Kidney (tissue), 14 donors: ENCODE results near the gene PRR3. TPM values are rescaled to one million over a fixed set of nuclear protein-coding genes. Genes with fewer than 3 reads are reported as not detected.
A peak's percentile ranks its signal among the peaks of the same experiment; 100 is the strongest.

Source experiments
- DNase-seq, 5 donors: peaks; one replicate each; pipeline ENCODE4 v3.0.0-alpha.2; 2013 to 2020
- FAIRE-seq: peaks from 2 replicates; lab custom pipeline; 2012; peaks lifted over from hg19 to GRCh38; lab: Jason Lieb, UNC
- H3K27ac ChIP-seq, 2 donors: one replicate each; pipeline ENCODE4 v1.7.0; 2013; ENCODE audit warnings: low read depth in 2 of 2, low read length in 2 of 2, inconsistent platforms in 1 of 2
- H3K27me3 ChIP-seq: one replicate; pipeline ENCODE4 v1.7.1; 2013; ENCODE audit warnings: low read length, inconsistent platforms; ENCODE audit not compliant: control insufficient read depth, insufficient read depth
- H3K36me3 ChIP-seq, 3 donors: one replicate each; pipeline versions ENCODE4 v1.7.0 to v1.7.1; 2013; ENCODE audit warnings: low read length in 3 of 3, control low read depth in 1 of 3, inconsistent platforms in 1 of 3; ENCODE audit not compliant: insufficient read depth in 3 of 3, control insufficient read depth in 2 of 3
- H3K4me1 ChIP-seq, 3 donors: one replicate each; pipeline versions ENCODE4 v1.7.0 to v1.7.1; 2013; ENCODE audit warnings: low read length in 3 of 3, inconsistent platforms in 1 of 3, low read depth in 1 of 3; ENCODE audit not compliant: control insufficient read depth in 2 of 3, insufficient read depth in 2 of 3
- H3K4me3 ChIP-seq, 3 donors: one replicate each; pipeline versions ENCODE4 v1.7.0 to v1.8.1; 2013; ENCODE audit warnings: low read length in 3 of 3, control low read depth in 1 of 3, inconsistent platforms in 1 of 3
- H3K9ac ChIP-seq, 3 donors: one replicate each; pipeline versions ENCODE4 v1.7.0 to v1.7.1; 2013; ENCODE audit warnings: low read length in 3 of 3, control low read depth in 1 of 3, inconsistent platforms in 1 of 3
- H3K9me3 ChIP-seq, 3 donors: one replicate each; pipeline versions ENCODE4 v1.7.0 to v1.7.1; 2013; ENCODE audit warnings: low read length in 3 of 3, control low read depth in 1 of 3, inconsistent platforms in 1 of 3; ENCODE audit not compliant: control insufficient read depth in 2 of 3, insufficient read depth in 1 of 3
- intact Hi-C: fragments of 100-400 bp; cut with DNase I; formaldehyde crosslinking; loops from one replicate; pipeline ENCODE4 v1.11.1; 2022
- polyA plus RNA-seq: library from polyadenylated mRNA; stranded (reverse); fragments of 350-450 nt; fragmentation: Illumina TruSeq; extraction: RNeasy Lipid Tissue Mini Kit (QIAGEN cat#74804); gene quantifications from one replicate; pipeline ENCODE4 v1.2.3, GENCODE V29; 2014; ENCODE audit warnings: low read depth, low replicate concordance; ENCODE audit not compliant: insufficient read depth
- total RNA-seq: library from RNA; stranded (reverse); fragmentation: NEBNext Ultra II Directional; extraction: Animal tissue kit (Norgen Biotek cat#: 25700); gene quantifications from one replicate; pipeline ENCODE4 v1.2.1, GENCODE V29; 2021
- TF ChIP-seq, protein P1 (sequence below): IDR thresholded peaks from 3 replicates; pipeline ENCODE4 v1.5.1; 2012; ENCODE audit warnings: mild to moderate bottlenecking, moderate library complexity, borderline replicate concordance; ENCODE audit not compliant: insufficient read depth; ENCODE audit errors: extremely low read depth
- donor health status: control.
- donor health status: control.
- donor health status: control.
- donor health status: control.
- donor health status: control.
- donor health status: DM: yes; HTN: yes; CAD: no.
- donor health status: Normal renal cell carcinoma (clear cell type).

Gene PRR3
- total and polyA plus RNA-seq, 2 donors from 2014 or later = 7.9 to 9.3 TPM

DNA sequence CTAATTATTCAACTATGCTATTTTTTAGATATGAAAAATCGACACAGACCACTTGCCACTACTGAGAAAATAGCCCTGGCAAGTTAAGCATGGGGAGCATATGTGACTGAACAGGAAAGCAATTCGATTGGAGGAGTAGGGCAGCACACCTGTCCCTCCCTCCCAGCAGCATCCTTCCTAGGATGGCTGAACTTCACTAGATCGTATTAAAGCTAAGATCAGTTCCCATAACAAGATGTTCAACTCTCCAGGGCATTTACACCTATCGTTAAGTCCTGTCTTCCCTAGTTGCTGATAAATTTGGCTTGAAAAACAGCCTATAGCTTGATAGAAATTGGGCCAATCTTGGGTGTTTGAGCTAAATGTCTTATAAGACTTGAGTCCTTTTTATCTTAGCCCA, 53.0 kb downstream of the PRR3 start:
- peaks cover 21 to 45% (median 23%) of the 10 kb centered on the region in 3 donors for H3K36me3 ChIP-seq
- intact Hi-C loops = no loop called here
- H3K4me1 ChIP-seq = peaks cover 6 to 35% (median 23%) of the 10 kb centered on the region in 3 donors

DNA sequence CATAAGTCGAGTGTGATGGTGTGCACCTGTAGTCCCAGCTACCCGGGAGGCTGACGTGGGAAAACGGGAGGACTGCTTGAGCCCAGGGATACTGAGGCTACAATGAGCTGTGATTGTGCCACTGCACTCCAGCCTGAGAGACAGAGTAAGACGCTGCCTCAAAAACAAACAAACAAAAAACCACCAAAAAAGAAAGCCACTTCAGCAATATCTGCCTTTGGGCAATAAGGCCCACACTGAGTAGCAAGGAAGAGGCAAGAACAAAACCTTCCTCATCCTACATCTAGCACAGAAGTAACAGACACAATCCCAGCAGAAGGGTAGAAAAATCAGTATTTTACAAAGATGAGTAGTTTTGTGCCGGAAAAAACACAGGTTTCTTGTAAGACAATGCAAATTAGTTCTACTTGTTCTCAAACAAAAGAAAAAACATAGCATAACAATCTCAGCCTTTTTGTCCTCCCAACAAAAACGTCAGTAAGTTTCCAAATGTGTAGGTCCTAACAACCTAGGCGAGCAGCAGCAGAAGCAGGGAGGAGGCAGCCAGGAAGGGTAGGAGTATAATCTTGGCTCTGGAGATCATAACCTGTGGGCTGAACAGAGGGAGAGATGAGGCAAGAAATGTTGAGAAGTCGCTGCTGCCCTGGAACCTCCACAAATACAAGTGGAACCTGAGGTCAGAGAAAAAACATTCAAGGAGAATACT, 54.2 kb downstream of the PRR3 start:
- H3K27ac ChIP-seq = peak overlapping the region in 1 of 2 donors; percentile 18
- TF ChIP-seq, protein P1, sequence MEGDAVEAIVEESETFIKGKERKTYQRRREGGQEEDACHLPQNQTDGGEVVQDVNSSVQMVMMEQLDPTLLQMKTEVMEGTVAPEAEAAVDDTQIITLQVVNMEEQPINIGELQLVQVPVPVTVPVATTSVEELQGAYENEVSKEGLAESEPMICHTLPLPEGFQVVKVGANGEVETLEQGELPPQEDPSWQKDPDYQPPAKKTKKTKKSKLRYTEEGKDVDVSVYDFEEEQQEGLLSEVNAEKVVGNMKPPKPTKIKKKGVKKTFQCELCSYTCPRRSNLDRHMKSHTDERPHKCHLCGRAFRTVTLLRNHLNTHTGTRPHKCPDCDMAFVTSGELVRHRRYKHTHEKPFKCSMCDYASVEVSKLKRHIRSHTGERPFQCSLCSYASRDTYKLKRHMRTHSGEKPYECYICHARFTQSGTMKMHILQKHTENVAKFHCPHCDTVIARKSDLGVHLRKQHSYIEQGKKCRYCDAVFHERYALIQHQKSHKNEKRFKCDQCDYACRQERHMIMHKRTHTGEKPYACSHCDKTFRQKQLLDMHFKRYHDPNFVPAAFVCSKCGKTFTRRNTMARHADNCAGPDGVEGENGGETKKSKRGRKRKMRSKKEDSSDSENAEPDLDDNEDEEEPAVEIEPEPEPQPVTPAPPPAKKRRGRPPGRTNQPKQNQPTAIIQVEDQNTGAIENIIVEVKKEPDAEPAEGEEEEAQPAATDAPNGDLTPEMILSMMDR = no peak
- FAIRE-seq = no peak
- intact Hi-C loops = no loop called here
- peaks cover 14 to 38% (median 21%) of the 10 kb centered on the region in 3 donors for H3K36me3 ChIP-seq
- H3K4me3 ChIP-seq = no peak overlapping the region
- H3K27me3 ChIP-seq = no peaks in the 10 kb centered on the region
- H3K4me1 ChIP-seq = peaks cover 6 to 35% (median 23%) of the 10 kb centered on the region in 3 donors
- DNase-seq = no peak
- no peaks in the 10 kb centered on the region for H3K9me3 ChIP-seq
- no peak overlapping the region for H3K9ac ChIP-seq

More for the DNA sequence above, 53.0 kb downstream of the PRR3 start:
- H3K9me3 ChIP-seq = no peaks in the 10 kb centered on the region
- DNase-seq (no peak), FAIRE-seq (no peak)
- no peak overlapping the region for H3K4me3 ChIP-seq
- H3K9ac ChIP-seq = no peak overlapping the region
- H3K27me3 ChIP-seq = no peaks in the 10 kb centered on the region
- TF ChIP-seq, protein P1 = no peak
- no peak overlapping the region for H3K27ac ChIP-seq

DNA sequence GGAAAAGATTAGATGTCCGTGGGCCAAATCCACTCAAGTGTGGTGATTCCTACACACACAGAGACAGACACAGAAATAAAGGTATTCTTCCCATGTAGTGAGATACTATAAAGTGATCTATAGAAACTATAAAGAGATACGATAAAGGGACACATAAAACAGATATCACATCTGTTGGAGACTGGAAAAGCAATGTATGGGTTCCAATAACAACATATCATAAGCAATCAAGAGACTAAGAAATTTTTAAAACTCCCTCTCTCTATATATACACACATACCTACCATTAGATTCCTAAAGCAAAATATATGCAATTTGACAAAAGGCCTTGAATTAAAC, 54.7 kb downstream of the PRR3 start:
- Histone ChIP-seq H3K27me3 (no peaks in the 10 kb centered on the region), H3K36me3 (peaks cover 11 to 38% (median 18%) of the 10 kb centered on the region in 3 donors), H3K4me1 (peaks cover 6 to 35% (median 23%) of the 10 kb centered on the region in 3 donors), H3K9ac (peak overlapping the region in 1 of 3 donors; percentile 22), H3K27ac (no peak overlapping the region), H3K4me3 (no peak overlapping the region), H3K9me3 (no peaks in the 10 kb centered on the region)
- TF ChIP-seq, protein P1 = no peak
- DNase-seq = no peak
- no peak for FAIRE-seq
- intact Hi-C loops = no loop called here
